ENCODE data around the gene ANKRD24. TPM values are rescaled to one million over a fixed set of nuclear protein-coding genes. Genes with fewer than 3 reads are reported as not detected.
"Not testable (repeated sequence)": the region's sequence is repeated elsewhere in the genome, so short reads cannot be mapped to it uniquely, and the experiment has no call there.

Gene ANKRD24
- total and polyA plus RNA-seq, 4 donors, result 0.68 to 2.4 (median 1.3) TPM

GRCh38 chr19:4228765-4229178 lies 46.3 kb downstream of the ANKRD24 start:
- no peak for ATAC-seq (ENCODE audit: insufficient read depth, low FRiP score)
- H3K9ac ChIP-seq (ENCODE audit: insufficient read depth in 1 of 2, low read length in 2 of 2), result no peak overlapping the region
- no peak for TF ChIP-seq CTCF (IDR thresholded peaks at IDR 0.05; ENCODE audit: control extremely low read depth, extremely low read depth)
- no peak for DNase-seq
- H3K27me3 ChIP-seq (ENCODE audit: control insufficient read depth in 3 of 3, insufficient read depth in 3 of 3, low read length in 2 of 3), result peaks cover 0 to 18% (median 17%) of the 10 kb centered on the region in 3 donors
- H3K27ac ChIP-seq (ENCODE audit: low read depth in 1 of 2, low read length in 1 of 2), result no peak overlapping the region
- H3K4me1 ChIP-seq (ENCODE audit: control insufficient read depth in 5 of 5, insufficient read depth in 5 of 5, low read length in 5 of 5), result peaks cover 0 to 5% (median 0%) of the 10 kb centered on the region in 5 donors
- H3K9me3 ChIP-seq (ENCODE audit: control insufficient read depth in 4 of 4, insufficient read depth in 3 of 4, low read length in 3 of 4), result peaks cover 0 to 2% (median 0%) of the 10 kb centered on the region in 4 donors
- 70 to 75% methylated on average over 2 of the region's 2 CpGs for WGBS, 2 donors
- no peaks in the 10 kb centered on the region for H3K36me3 ChIP-seq (ENCODE audit: control insufficient read depth in 4 of 4, insufficient read depth in 4 of 4, low read length in 4 of 4)
- no peak overlapping the region for H3K4me3 ChIP-seq

GRCh38 chr19:4229179-4229931 lies 46.9 kb downstream of the ANKRD24 start, which contains the start of gene EBI3:
EBI3 (plus strand) TSS chr19:4229523; CDS start chr19:4229551, 28 bp downstream.
- ATAC-seq (ENCODE audit: insufficient read depth, low FRiP score) (no peak), DNase-seq (peak in 1 of 3 donors; percentile 7)
- Histone ChIP-seq H3K27ac (ENCODE audit: low read depth in 1 of 2, low read length in 1 of 2) (no peak within 1 kb of the TSS), H3K9me3 (ENCODE audit: control insufficient read depth in 4 of 4, insufficient read depth in 3 of 4, low read length in 3 of 4) (peaks cover 0 to 2% (median 0%) of the 10 kb centered on the region in 4 donors), H3K27me3 (ENCODE audit: control insufficient read depth in 3 of 3, insufficient read depth in 3 of 3, low read length in 2 of 3) (peaks cover 0 to 18% (median 17%) of the 10 kb centered on the region in 3 donors), H3K4me3 (no peak within 1 kb of the TSS), H3K4me1 (ENCODE audit: control insufficient read depth in 5 of 5, insufficient read depth in 5 of 5, low read length in 5 of 5) (peaks cover 0 to 5% (median 0%) of the 10 kb centered on the region in 5 donors), H3K9ac (ENCODE audit: insufficient read depth in 1 of 2, low read length in 2 of 2) (no peak within 1 kb of the TSS), H3K36me3 (ENCODE audit: control insufficient read depth in 4 of 4, insufficient read depth in 4 of 4, low read length in 4 of 4) (no peaks in the 10 kb centered on the region)
- no peak for TF ChIP-seq CTCF (IDR thresholded peaks at IDR 0.05; ENCODE audit: control extremely low read depth, extremely low read depth)
- 13 to 20% methylated on average over 18 to 19 of the region's 19 CpGs for WGBS, 2 donors

- not testable (repeated sequence) for H3K9ac ChIP-seq (ENCODE audit: insufficient read depth in 1 of 2, low read length in 2 of 2); H3K4me3 ChIP-seq; ATAC-seq (ENCODE audit: insufficient read depth, low FRiP score); H3K27ac ChIP-seq (ENCODE audit: low read depth in 1 of 2, low read length in 1 of 2); H3K36me3 ChIP-seq (ENCODE audit: control insufficient read depth in 4 of 4, insufficient read depth in 4 of 4, low read length in 4 of 4); DNase-seq; H3K9me3 ChIP-seq (ENCODE audit: control insufficient read depth in 4 of 4, insufficient read depth in 3 of 4, low read length in 3 of 4); H3K4me1 ChIP-seq (ENCODE audit: control insufficient read depth in 5 of 5, insufficient read depth in 5 of 5, low read length in 5 of 5)
- 91 to 96% methylated on average over 6 of the region's 6 CpGs for WGBS, 2 donors
- H3K27me3 ChIP-seq (ENCODE audit: control insufficient read depth in 3 of 3, insufficient read depth in 3 of 3, low read length in 2 of 3), result peaks cover 0 to 18% (median 17%) of the 10 kb centered on the region in 3 donors
These were observed 47.7 kb downstream of the ANKRD24 start for GRCh38 chr19:4230237-4230636.

GRCh38 chr19:4231521-4231920 lies 49.0 kb downstream of the ANKRD24 start:
- H3K27me3 ChIP-seq (ENCODE audit: control insufficient read depth in 3 of 3, insufficient read depth in 3 of 3, low read length in 2 of 3), result peaks cover 0 to 18% (median 17%) of the 10 kb centered on the region in 3 donors
- WGBS, 2 donors, result 90 to 93% methylated on average over 6 of the region's 6 CpGs

GRCh38 chr19:4232139-4232538 lies 49.6 kb downstream of the ANKRD24 start:
- not testable (repeated sequence) for H3K9ac ChIP-seq (ENCODE audit: insufficient read depth in 1 of 2, low read length in 2 of 2); H3K27ac ChIP-seq (ENCODE audit: low read depth in 1 of 2, low read length in 1 of 2); H3K9me3 ChIP-seq (ENCODE audit: control insufficient read depth in 4 of 4, insufficient read depth in 3 of 4, low read length in 3 of 4); ATAC-seq (ENCODE audit: insufficient read depth, low FRiP score); H3K4me3 ChIP-seq; H3K4me1 ChIP-seq (ENCODE audit: control insufficient read depth in 5 of 5, insufficient read depth in 5 of 5, low read length in 5 of 5); H3K36me3 ChIP-seq (ENCODE audit: control insufficient read depth in 4 of 4, insufficient read depth in 4 of 4, low read length in 4 of 4); DNase-seq
- 85 to 86% methylated on average over 5 of the region's 5 CpGs for WGBS, 2 donors
- H3K27me3 ChIP-seq (ENCODE audit: control insufficient read depth in 3 of 3, insufficient read depth in 3 of 3, low read length in 2 of 3), result peaks cover 0 to 18% (median 17%) of the 10 kb centered on the region in 3 donors

More at GRCh38 chr19:4231521-4231920, 49.0 kb downstream of the ANKRD24 start:
- DNase-seq; H3K4me1 ChIP-seq (ENCODE audit: control insufficient read depth in 5 of 5, insufficient read depth in 5 of 5, low read length in 5 of 5); H3K36me3 ChIP-seq (ENCODE audit: control insufficient read depth in 4 of 4, insufficient read depth in 4 of 4, low read length in 4 of 4); ATAC-seq (ENCODE audit: insufficient read depth, low FRiP score); H3K27ac ChIP-seq (ENCODE audit: low read depth in 1 of 2, low read length in 1 of 2); H3K9ac ChIP-seq (ENCODE audit: insufficient read depth in 1 of 2, low read length in 2 of 2); H3K9me3 ChIP-seq (ENCODE audit: control insufficient read depth in 4 of 4, insufficient read depth in 3 of 4, low read length in 3 of 4); H3K4me3 ChIP-seq: not testable (repeated sequence)
